Superior temporal gyrus (tissue), 1 donor: Measurements from ENCODE around the gene RELN.
"Not testable (repeated sequence)": the region's sequence is repeated elsewhere in the genome, so short reads cannot be mapped to it uniquely, and the experiment has no call there.

Source experiments
- DNase-seq: peaks from one replicate; pipeline ENCODE4 v3.0.0-alpha.2; 2016; ENCODE audit errors: extremely low spot score

The RELN gene

GRCh38 chr7:103791894-103792293 lies 197.6 kb downstream of the RELN start:
- DNase-seq = no peak

- not testable (repeated sequence) for DNase-seq
These were observed 202.4 kb downstream of the RELN start for GRCh38 chr7:103787041-103787440.

- no peak for DNase-seq
These were observed 204.7 kb downstream of the RELN start for GRCh38 chr7:103784646-103785286.

GRCh38 chr7:103781409-103781808 lies 208.0 kb downstream of the RELN start:
- DNase-seq = no peak

- DNase-seq = not testable (repeated sequence)
These were observed 208.9 kb downstream of the RELN start for GRCh38 chr7:103780561-103780960.

- DNase-seq = no peak
These were observed 212.0 kb downstream of the RELN start for GRCh38 chr7:103777440-103777839.

GRCh38 chr7:103773726-103774125 lies 215.7 kb downstream of the RELN start:
- DNase-seq = no peak

- DNase-seq = no peak
These were observed 217.2 kb downstream of the RELN start for GRCh38 chr7:103772171-103772773.

GRCh38 chr7:103771294-103771693 lies 218.2 kb downstream of the RELN start:
- no peak for DNase-seq

- no peak for DNase-seq
These were observed 222.8 kb downstream of the RELN start for GRCh38 chr7:103766660-103767059.

- DNase-seq = no peak
These were observed 223.6 kb downstream of the RELN start for GRCh38 chr7:103765901-103766300.

- no peak for DNase-seq
These were observed 224.6 kb downstream of the RELN start for GRCh38 chr7:103764901-103765300.

- no peak for DNase-seq
These were observed 226.6 kb downstream of the RELN start for GRCh38 chr7:103762877-103763276.

- no peak for DNase-seq
These were observed 227.2 kb downstream of the RELN start for GRCh38 chr7:103762065-103762760.

- no peak for DNase-seq
These were observed 236.5 kb downstream of the RELN start for GRCh38 chr7:103752995-103753394.

GRCh38 chr7:103751311-103751880 lies 238.1 kb downstream of the RELN start:
- no peak for DNase-seq

GRCh38 chr7:103748680-103749079 lies 240.8 kb downstream of the RELN start:
- DNase-seq = no peak

- DNase-seq = no peak
These were observed 254.1 kb downstream of the RELN start for GRCh38 chr7:103735377-103735776.

GRCh38 chr7:103731169-103731568 lies 258.3 kb downstream of the RELN start:
- no peak for DNase-seq

GRCh38 chr7:103729026-103729425 lies 260.4 kb downstream of the RELN start:
- DNase-seq = no peak

GRCh38 chr7:103727982-103728610 lies 261.4 kb downstream of the RELN start:
- DNase-seq = no peak

- no peak for DNase-seq
These were observed 270.4 kb downstream of the RELN start for GRCh38 chr7:103719070-103719469.
